ENCODE measurements around the gene APEX1.

DNA sequence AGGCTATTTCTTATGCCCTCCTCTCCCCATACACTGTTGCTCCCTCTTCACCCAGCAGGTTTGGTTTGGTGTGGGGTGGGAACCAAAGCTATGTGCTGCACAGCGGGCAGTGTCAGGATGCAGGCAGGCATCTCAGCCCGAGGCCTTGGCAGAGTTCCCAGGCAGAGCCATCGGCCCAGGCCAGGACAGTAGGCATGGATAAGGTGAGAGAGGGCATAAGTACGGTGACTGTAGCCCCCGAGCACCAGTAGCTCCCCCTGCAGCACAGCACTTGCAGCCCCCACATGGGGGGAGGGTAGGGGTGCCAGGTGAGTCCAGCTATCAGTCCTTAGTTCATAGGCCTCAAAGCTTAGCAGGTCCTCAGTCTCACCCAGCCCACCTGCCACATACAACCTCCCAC, 26.2 kb upstream of the APEX1 start:
- TF ChIP-seq, protein P1, sequence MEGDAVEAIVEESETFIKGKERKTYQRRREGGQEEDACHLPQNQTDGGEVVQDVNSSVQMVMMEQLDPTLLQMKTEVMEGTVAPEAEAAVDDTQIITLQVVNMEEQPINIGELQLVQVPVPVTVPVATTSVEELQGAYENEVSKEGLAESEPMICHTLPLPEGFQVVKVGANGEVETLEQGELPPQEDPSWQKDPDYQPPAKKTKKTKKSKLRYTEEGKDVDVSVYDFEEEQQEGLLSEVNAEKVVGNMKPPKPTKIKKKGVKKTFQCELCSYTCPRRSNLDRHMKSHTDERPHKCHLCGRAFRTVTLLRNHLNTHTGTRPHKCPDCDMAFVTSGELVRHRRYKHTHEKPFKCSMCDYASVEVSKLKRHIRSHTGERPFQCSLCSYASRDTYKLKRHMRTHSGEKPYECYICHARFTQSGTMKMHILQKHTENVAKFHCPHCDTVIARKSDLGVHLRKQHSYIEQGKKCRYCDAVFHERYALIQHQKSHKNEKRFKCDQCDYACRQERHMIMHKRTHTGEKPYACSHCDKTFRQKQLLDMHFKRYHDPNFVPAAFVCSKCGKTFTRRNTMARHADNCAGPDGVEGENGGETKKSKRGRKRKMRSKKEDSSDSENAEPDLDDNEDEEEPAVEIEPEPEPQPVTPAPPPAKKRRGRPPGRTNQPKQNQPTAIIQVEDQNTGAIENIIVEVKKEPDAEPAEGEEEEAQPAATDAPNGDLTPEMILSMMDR (IDR thresholded peaks at IDR 0.05 in 2 of 3, conservative IDR thresholded peaks at IDR 0.05 in 1 of 3; ENCODE audit: borderline replicate concordance in 1 of 3, insufficient read depth in 1 of 3, low read depth in 2 of 3, low read length in 2 of 3) = no peak
- TF ChIP-seq, protein P2, sequence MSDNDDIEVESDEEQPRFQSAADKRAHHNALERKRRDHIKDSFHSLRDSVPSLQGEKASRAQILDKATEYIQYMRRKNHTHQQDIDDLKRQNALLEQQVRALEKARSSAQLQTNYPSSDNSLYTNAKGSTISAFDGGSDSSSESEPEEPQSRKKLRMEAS (IDR thresholded peaks at IDR 0.05) = no peak
- TF ChIP-seq RAD21 (IDR thresholded peaks at IDR 0.05; ENCODE audit: low read depth) = no peak
- TF ChIP-seq, protein P3, sequence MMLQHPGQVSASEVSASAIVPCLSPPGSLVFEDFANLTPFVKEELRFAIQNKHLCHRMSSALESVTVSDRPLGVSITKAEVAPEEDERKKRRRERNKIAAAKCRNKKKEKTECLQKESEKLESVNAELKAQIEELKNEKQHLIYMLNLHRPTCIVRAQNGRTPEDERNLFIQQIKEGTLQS (IDR thresholded peaks at IDR 0.05) = no peak
- TF ChIP-seq POLR2A (IDR thresholded peaks at IDR 0.05; ENCODE audit: borderline replicate concordance, extremely low read depth, insufficient read depth, insufficient read length) = no peak
- TF ChIP-seq EZH2 (IDR thresholded peaks at IDR 0.05) = no peak
- no peak for TF ChIP-seq EZH2phosphoT487 (IDR thresholded peaks at IDR 0.05; ENCODE audit: borderline replicate concordance)
- no peak for TF ChIP-seq ELF1 (IDR thresholded peaks at IDR 0.05; ENCODE audit: borderline replicate concordance, low read depth)
- no peak for TF ChIP-seq POLR2AphosphoS5 (IDR thresholded peaks at IDR 0.05; ENCODE audit: low read depth, low read length)
- TF ChIP-seq, protein P4, sequence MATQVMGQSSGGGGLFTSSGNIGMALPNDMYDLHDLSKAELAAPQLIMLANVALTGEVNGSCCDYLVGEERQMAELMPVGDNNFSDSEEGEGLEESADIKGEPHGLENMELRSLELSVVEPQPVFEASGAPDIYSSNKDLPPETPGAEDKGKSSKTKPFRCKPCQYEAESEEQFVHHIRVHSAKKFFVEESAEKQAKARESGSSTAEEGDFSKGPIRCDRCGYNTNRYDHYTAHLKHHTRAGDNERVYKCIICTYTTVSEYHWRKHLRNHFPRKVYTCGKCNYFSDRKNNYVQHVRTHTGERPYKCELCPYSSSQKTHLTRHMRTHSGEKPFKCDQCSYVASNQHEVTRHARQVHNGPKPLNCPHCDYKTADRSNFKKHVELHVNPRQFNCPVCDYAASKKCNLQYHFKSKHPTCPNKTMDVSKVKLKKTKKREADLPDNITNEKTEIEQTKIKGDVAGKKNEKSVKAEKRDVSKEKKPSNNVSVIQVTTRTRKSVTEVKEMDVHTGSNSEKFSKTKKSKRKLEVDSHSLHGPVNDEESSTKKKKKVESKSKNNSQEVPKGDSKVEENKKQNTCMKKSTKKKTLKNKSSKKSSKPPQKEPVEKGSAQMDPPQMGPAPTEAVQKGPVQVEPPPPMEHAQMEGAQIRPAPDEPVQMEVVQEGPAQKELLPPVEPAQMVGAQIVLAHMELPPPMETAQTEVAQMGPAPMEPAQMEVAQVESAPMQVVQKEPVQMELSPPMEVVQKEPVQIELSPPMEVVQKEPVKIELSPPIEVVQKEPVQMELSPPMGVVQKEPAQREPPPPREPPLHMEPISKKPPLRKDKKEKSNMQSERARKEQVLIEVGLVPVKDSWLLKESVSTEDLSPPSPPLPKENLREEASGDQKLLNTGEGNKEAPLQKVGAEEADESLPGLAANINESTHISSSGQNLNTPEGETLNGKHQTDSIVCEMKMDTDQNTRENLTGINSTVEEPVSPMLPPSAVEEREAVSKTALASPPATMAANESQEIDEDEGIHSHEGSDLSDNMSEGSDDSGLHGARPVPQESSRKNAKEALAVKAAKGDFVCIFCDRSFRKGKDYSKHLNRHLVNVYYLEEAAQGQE (IDR thresholded peaks at IDR 0.05; ENCODE audit: low read depth) = no peak
- TF ChIP-seq EGR1 (IDR thresholded peaks at IDR 0.05; ENCODE audit: low read depth) = no peak
- no peak for TF ChIP-seq SIN3A (IDR thresholded peaks at IDR 0.05; ENCODE audit: low read depth)
- TF ChIP-seq SP1 (IDR thresholded peaks at IDR 0.05; ENCODE audit: low read depth) = no peak
